Prostate gland (tissue), 2 donors: ENCODE results near the gene TUSC7. TPM values are rescaled to one million over a fixed set of nuclear protein-coding genes. Genes with fewer than 3 reads are reported as not detected.

Experiments
- DNase-seq: peaks from one replicate; pipeline ENCODE4 v3.0.0-alpha.2; 2019; ENCODE audit warnings: low spot score
- H3K27ac ChIP-seq, 2 donors: fragments of 200-600 bp; sonication (generic); 2 replicates each; pipeline ENCODE4 v1.5.1; 2017 to 2019
- H3K27me3 ChIP-seq: fragments of 200-600 bp; sonication (generic); replicated peaks from 2 replicates; pipeline ENCODE4 v1.5.1; 2019; ENCODE audit not compliant: insufficient read depth
- H3K36me3 ChIP-seq, 2 donors: fragments of 200-600 bp; sonication (generic); 1 replicate in 1 of 2; 2 replicates in 1 of 2; pipeline versions ENCODE4 v1.5.1 to v1.8.1; 2017 to 2019
- H3K4me1 ChIP-seq: fragments of 200-600 bp; sonication (generic); replicated peaks from 2 replicates; pipeline ENCODE4 v1.5.1; 2019
- H3K4me3 ChIP-seq, 2 donors: fragments of 200-600 bp; sonication (generic); 2 replicates each; pipeline ENCODE4 v1.5.1; 2017 to 2019
- H3K9me3 ChIP-seq: fragments of 200-600 bp; sonication (generic); 2 replicates; pipeline ENCODE4 v1.5.1; 2017
- CTCF ChIP-seq, 4 experiments: fragments of 200-600 bp in 2 of 4; fragments of 450-650 bp in 2 of 4; sonication (generic) in 2 of 4; IDR thresholded peaks; 1 replicate in 3 of 4; 2 replicates in 1 of 4; pipeline ENCODE4 v1.5.1; 2016 to 2019; ENCODE audit warnings: antibody characterized with exemption in 4 of 4, mild to moderate bottlenecking in 2 of 4, moderate library complexity in 2 of 4
- POLR2A ChIP-seq: fragments of 450-650 bp; IDR thresholded peaks from one replicate; pipeline ENCODE4 v1.6.1; 2016; ENCODE audit warnings: antibody characterized with exemption, mild to moderate bottlenecking
- POLR2AphosphoS5 ChIP-seq: sonication (generic); formaldehyde crosslinking; IDR thresholded peaks from one replicate; pipeline ENCODE4 v1.6.1; 2017; ENCODE audit warnings: antibody characterized with exemption
- WGBS: methylation state at CpG from one replicate; pipeline ENCODE4 v1.1.5; 2018; 5-methylcytosine and 5-hydroxymethylcytosine counted together
- intact Hi-C: fragments of 100-400 bp; cut with DNase I; formaldehyde crosslinking; loops from one replicate; pipeline ENCODE4 v1.14.2; 2022
- total RNA-seq, 2 donors: library from RNA; depleted of rRNA; stranded (reverse); fragments of >200 nt; gene quantifications; one replicate each; pipeline ENCODE4 v1.1.0, GENCODE V29; 2016

Gene TUSC7
- total RNA-seq, 2 donors from 2014 or later, result not detected

- no peaks in the 10 kb centered on the region for H3K36me3 ChIP-seq
- no peaks in the 10 kb centered on the region for H3K27me3 ChIP-seq
- H3K27ac ChIP-seq, result no peak overlapping the region
- H3K4me3 ChIP-seq, result no peak overlapping the region
- intact Hi-C loops, result no loop called here
- 66% methylated on average over 4 of the region's 4 CpGs for WGBS
- TF ChIP-seq POLR2A, result no peak
- no peak for TF ChIP-seq POLR2AphosphoS5
- no peak for TF ChIP-seq CTCF (IDR thresholded peaks at IDR 0.05)
- no peak for DNase-seq
- H3K4me1 ChIP-seq, result no peaks in the 10 kb centered on the region
- no peaks in the 10 kb centered on the region for H3K9me3 ChIP-seq
Measured at GRCh38 chr3:116702334-116702733, 7.2 kb upstream of the TUSC7 start.

DNA sequence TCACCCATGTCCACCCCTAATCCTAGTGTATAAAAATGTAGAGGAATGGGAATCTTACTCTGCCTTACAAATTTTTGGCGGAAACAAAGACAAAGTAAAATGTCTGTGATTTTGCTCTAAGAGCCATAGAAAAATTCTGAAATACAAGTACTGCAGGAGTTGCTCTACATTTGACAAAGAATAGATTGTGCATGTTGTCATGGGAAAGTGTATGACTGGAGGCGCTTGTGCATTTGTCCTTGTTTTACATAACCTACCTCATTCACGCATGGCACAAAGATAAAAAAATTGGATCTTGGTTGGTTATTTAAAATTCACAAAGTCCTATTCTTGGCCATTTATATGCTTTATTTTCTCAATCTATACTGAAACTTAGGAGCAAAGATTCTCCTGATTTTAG lies 2.0 kb upstream of the TUSC7 start:
- intact Hi-C loops, result no loop called here
- Histone ChIP-seq H3K36me3 (no peaks in the 10 kb centered on the region), H3K27ac (no peak overlapping the region), H3K4me1 (no peaks in the 10 kb centered on the region), H3K9me3 (no peaks in the 10 kb centered on the region), H3K27me3 (no peaks in the 10 kb centered on the region), H3K4me3 (no peak overlapping the region)
- TF ChIP-seq CTCF (IDR thresholded peaks at IDR 0.05) (no peak), POLR2A (no peak), POLR2AphosphoS5 (no peak)
- WGBS, result 92% methylated on average over 3 of the region's 3 CpGs
- DNase-seq, result no peak

DNA sequence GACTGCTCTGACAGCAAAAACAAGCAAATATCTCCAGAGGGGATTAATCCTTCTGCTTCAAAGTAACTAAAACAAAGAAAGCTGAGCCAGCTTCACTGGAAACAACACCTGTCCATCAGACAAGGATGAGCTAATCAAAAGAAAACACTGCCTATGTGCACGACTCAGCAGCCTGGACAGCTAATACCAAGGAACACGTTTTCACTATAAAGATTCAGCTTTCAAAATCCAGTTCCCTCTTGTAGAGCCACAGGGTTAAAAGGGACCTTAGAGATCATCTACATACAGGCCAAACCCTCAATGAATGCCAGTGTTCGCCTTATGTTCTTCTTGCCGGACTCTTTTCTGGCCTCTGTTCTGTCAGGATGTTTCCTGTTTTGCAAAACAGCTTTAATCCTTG lies 6.9 kb downstream of the TUSC7 start:
- no peaks in the 10 kb centered on the region for H3K4me1 ChIP-seq
- WGBS, result 61% methylated on average over 4 of the region's 4 CpGs
- no peak for DNase-seq
- intact Hi-C loops, result no loop called here
- H3K27me3 ChIP-seq, result no peaks in the 10 kb centered on the region
- H3K4me3 ChIP-seq, result no peak overlapping the region
- no peak overlapping the region for H3K27ac ChIP-seq
- TF ChIP-seq POLR2AphosphoS5 (no peak), POLR2A (no peak)
- H3K36me3 ChIP-seq, result no peaks in the 10 kb centered on the region
- H3K9me3 ChIP-seq, result no peaks in the 10 kb centered on the region

- Histone ChIP-seq H3K4me3 (no peak overlapping the region), H3K27ac (no peak overlapping the region), H3K27me3 (no peaks in the 10 kb centered on the region), H3K36me3 (no peaks in the 10 kb centered on the region), H3K4me1 (no peaks in the 10 kb centered on the region), H3K9me3 (no peaks in the 10 kb centered on the region)
- DNase-seq, result no peak
- WGBS, result 95% methylated on average over 1 of the region's 1 CpG
- intact Hi-C loops, result no loop called here
- TF ChIP-seq POLR2AphosphoS5 (no peak), POLR2A (no peak), CTCF (IDR thresholded peaks at IDR 0.05) (no peak)
Measured at GRCh38 chr3:116717566-116717965, 8.0 kb downstream of the TUSC7 start.

DNA sequence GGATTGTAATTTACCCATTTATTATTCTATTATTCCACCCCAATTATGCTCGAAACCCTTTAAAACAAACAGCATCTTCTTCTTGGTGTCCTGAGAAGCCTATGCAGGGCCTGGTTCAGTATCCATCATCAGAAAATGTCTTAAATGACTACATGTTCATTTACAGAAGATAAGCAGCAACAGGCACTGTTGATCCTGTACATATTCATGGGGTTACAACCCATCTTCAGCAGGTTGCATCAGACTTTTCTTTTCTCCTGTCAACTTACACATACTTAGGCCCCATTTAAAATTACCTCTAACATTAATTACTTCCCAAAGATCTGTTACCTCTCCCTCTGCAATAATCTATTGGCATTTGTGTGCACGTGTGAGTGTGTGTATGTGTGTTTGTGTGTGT lies 18.9 kb downstream of the TUSC7 start:
- Histone ChIP-seq H3K4me1 (no peaks in the 10 kb centered on the region), H3K27me3 (no peaks in the 10 kb centered on the region), H3K36me3 (no peaks in the 10 kb centered on the region), H3K4me3 (no peak overlapping the region), H3K9me3 (no peaks in the 10 kb centered on the region), H3K27ac (no peak overlapping the region)
- intact Hi-C loops, result no loop called here
- DNase-seq, result no peak
- WGBS, result 70% methylated on average over 2 of the region's 2 CpGs
- TF ChIP-seq POLR2A (no peak), CTCF (IDR thresholded peaks at IDR 0.05) (no peak), POLR2AphosphoS5 (no peak)
